ENCODE measurements around the gene TBKBP1. TPM values are rescaled to one million over a fixed set of nuclear protein-coding genes. Genes with fewer than 3 reads are reported as not detected.

TBKBP1 gene
- polyA plus RNA-seq, 3 donors: 0.22 to 7.7 (median 0.45) TPM

- no peak overlapping the region for H3K4me2 ChIP-seq (replicated peaks; ENCODE audit: extremely low read depth, low read length, poor library complexity, severe bottlenecking)
- no peak for DNase-seq
Measured at GRCh38 chr17:47708312-47708863, 14.4 kb downstream of the TBKBP1 start.

GRCh38 chr17:47708864-47709541, 15.0 kb downstream of the TBKBP1 start:
- Histone ChIP-seq H3K4me2 (replicated peaks; ENCODE audit: extremely low read depth, low read length, poor library complexity, severe bottlenecking) (no peak overlapping the region), H3K9me3 (replicated peaks in 1 of 2; ENCODE audit: control insufficient read depth in 1 of 2, insufficient read depth in 1 of 2, low read length in 2 of 2) (no peaks in the 10 kb centered on the region)

More at GRCh38 chr17:47708312-47708863, 14.4 kb downstream of the TBKBP1 start:
- 98% methylated on average over 11 of the region's 31 CpGs for WGBS (ENCODE audit: insufficient coverage)
- no peak for TF ChIP-seq CTCF (IDR thresholded peaks at IDR 0.05)
- Histone ChIP-seq H3K4me3 (replicated peaks in 1 of 3; ENCODE audit: low read depth in 2 of 3, low read length in 3 of 3) (no peak overlapping the region), H3K79me2 (ENCODE audit: insufficient read depth, low read length) (no peaks in the 10 kb centered on the region), H3K4me1 (ENCODE audit: control insufficient read depth in 1 of 2, insufficient read depth in 2 of 2, low read length in 2 of 2) (peaks cover 32 to 49% of the 10 kb centered on the region in 2 donors), H3K27me3 (ENCODE audit: control insufficient read depth in 2 of 2, insufficient read depth in 2 of 2, low read length in 2 of 2) (peaks cover 0 to 15% of the 10 kb centered on the region in 2 donors), H3K9me3 (replicated peaks in 1 of 2; ENCODE audit: control insufficient read depth in 1 of 2, insufficient read depth in 1 of 2, low read length in 2 of 2) (no peaks in the 10 kb centered on the region), H4K20me1 (ENCODE audit: insufficient read depth, low read length) (peaks cover 3% of the 10 kb centered on the region), H3K27ac (ENCODE audit: low read depth in 1 of 2, low read length in 2 of 2) (no peak overlapping the region), H3K9ac (ENCODE audit: insufficient read depth, low read length, poor library complexity, severe bottlenecking) (no peak overlapping the region), H3K36me3 (replicated peaks in 1 of 2; ENCODE audit: control insufficient read depth in 1 of 2, insufficient read depth in 2 of 2, low read length in 2 of 2) (no peaks in the 10 kb centered on the region), H2AFZ (ENCODE audit: insufficient read depth, low read depth, low read length, poor library complexity, severe bottlenecking) (no peak overlapping the region)
- no peak overlapping the region for H3K27ac Mint-ChIP-seq
- peaks cover 3 to 7% of the 10 kb centered on the region in 2 donors for H3K36me3 Mint-ChIP-seq
- peaks cover 0 to 5% (median 0%) of the 10 kb centered on the region in 7 donors for H3K9me3 Mint-ChIP-seq
- H3K4me1 Mint-ChIP-seq: peaks cover 49% of the 10 kb centered on the region
- no peak overlapping the region for H3K4me3 Mint-ChIP-seq
- intact Hi-C loops (cut with micrococcal nuclease): no loop called here
- peaks cover 15 to 31% (median 17%) of the 10 kb centered on the region in 3 donors for H3K27me3 Mint-ChIP-seq (ENCODE audit: low read depth in 3 of 3)

More at GRCh38 chr17:47708864-47709541, 15.0 kb downstream of the TBKBP1 start:
- intact Hi-C loops (cut with micrococcal nuclease): no loop called here
- Mint-ChIP-seq H3K27ac (no peak overlapping the region), H3K4me3 (no peak overlapping the region), H3K27me3 (ENCODE audit: low read depth in 3 of 3) (peaks cover 15 to 31% (median 20%) of the 10 kb centered on the region in 3 donors), H3K36me3 (peaks cover 3 to 7% of the 10 kb centered on the region in 2 donors), H3K9me3 (peaks cover 0 to 3% (median 0%) of the 10 kb centered on the region in 7 donors), H3K4me1 (peaks cover 43% of the 10 kb centered on the region)
- no peak overlapping the region for H3K9ac ChIP-seq (ENCODE audit: insufficient read depth, low read length, poor library complexity, severe bottlenecking)
- 98% methylated on average over 77 of the region's 89 CpGs for WGBS (ENCODE audit: insufficient coverage)
- H3K27ac ChIP-seq (ENCODE audit: low read depth in 1 of 2, low read length in 2 of 2): no peak overlapping the region
- DNase-seq: no peak
- H3K4me3 ChIP-seq (replicated peaks in 1 of 3; ENCODE audit: low read depth in 2 of 3, low read length in 3 of 3): no peak overlapping the region
- TF ChIP-seq CTCF (IDR thresholded peaks at IDR 0.05): no peak
- H3K36me3 ChIP-seq (replicated peaks in 1 of 2; ENCODE audit: control insufficient read depth in 1 of 2, insufficient read depth in 2 of 2, low read length in 2 of 2): no peaks in the 10 kb centered on the region
- no peak overlapping the region for H2AFZ ChIP-seq (ENCODE audit: insufficient read depth, low read depth, low read length, poor library complexity, severe bottlenecking)
- peaks cover 26 to 43% of the 10 kb centered on the region in 2 donors for H3K4me1 ChIP-seq (ENCODE audit: control insufficient read depth in 1 of 2, insufficient read depth in 2 of 2, low read length in 2 of 2)
- H3K79me2 ChIP-seq (ENCODE audit: insufficient read depth, low read length): no peaks in the 10 kb centered on the region
- peaks cover 3% of the 10 kb centered on the region for H4K20me1 ChIP-seq (ENCODE audit: insufficient read depth, low read length)
- H3K27me3 ChIP-seq (ENCODE audit: control insufficient read depth in 2 of 2, insufficient read depth in 2 of 2, low read length in 2 of 2): peaks cover 0 to 15% of the 10 kb centered on the region in 2 donors
